KMS-11 (cell line): Measurements from ENCODE around the gene TMEM263.

Source experiments
- H2AFZ ChIP-seq: fragments of 200-600 bp; sonication (generic); 2 replicates; pipeline ENCODE4 v1.6.1; 2016; ENCODE audit warnings: antibody characterized with exemption, mixed run types, low read depth
- H3K27ac ChIP-seq: fragments of 200-600 bp; sonication (generic); 2 replicates; pipeline ENCODE4 v1.6.1; 2016; ENCODE audit warnings: mild to moderate bottlenecking, mixed run types
- H3K27me3 ChIP-seq: fragments of 200-600 bp; sonication (generic); 2 replicates; pipeline ENCODE4 v1.6.1; 2017; ENCODE audit warnings: mild to moderate bottlenecking, low read depth, mixed run types, moderate library complexity; ENCODE audit not compliant: insufficient read depth
- H3K36me3 ChIP-seq: fragments of 200-600 bp; sonication (generic); 2 replicates; pipeline ENCODE4 v1.6.1; 2017; ENCODE audit warnings: mild to moderate bottlenecking, mixed run types; ENCODE audit not compliant: insufficient read depth
- H3K4me1 ChIP-seq: fragments of 200-600 bp; sonication (generic); 2 replicates; pipeline ENCODE4 v1.6.1; 2016; ENCODE audit warnings: mild to moderate bottlenecking, low read depth, mixed run types; ENCODE audit not compliant: poor library complexity, severe bottlenecking
- H3K4me2 ChIP-seq: fragments of 200-600 bp; sonication (generic); 2 replicates; pipeline ENCODE4 v1.7.0; 2016; ENCODE audit warnings: mild to moderate bottlenecking, mixed run types
- H3K4me3 ChIP-seq: fragments of 200-600 bp; sonication (generic); IDR thresholded peaks from 2 replicates; pipeline ENCODE4 v1.6.1; 2017; ENCODE audit warnings: low read depth, low read length, mixed read lengths; ENCODE audit not compliant: insufficient read depth
- H3K79me2 ChIP-seq: fragments of 200-600 bp; sonication (generic); 2 replicates; pipeline ENCODE4 v1.6.1; 2016; ENCODE audit warnings: low read depth, mixed run types; ENCODE audit not compliant: insufficient read depth
- H3K9ac ChIP-seq: fragments of 200-600 bp; sonication (generic); 2 replicates; pipeline ENCODE4 v1.6.1; 2016; ENCODE audit warnings: mild to moderate bottlenecking, mixed run types
- H4K20me1 ChIP-seq: fragments of 200-600 bp; sonication (generic); 2 replicates; pipeline ENCODE4 v1.6.1; 2016; ENCODE audit warnings: mild to moderate bottlenecking, mixed run types; ENCODE audit not compliant: insufficient read depth
- CTCF ChIP-seq: fragments of 200-600 bp; sonication (generic); conservative IDR thresholded peaks from 2 replicates; pipeline ENCODE4 v1.6.1; 2017; ENCODE audit warnings: low read depth, mild to moderate bottlenecking, antibody characterized with exemption, low read length, moderate library complexity, mixed read lengths

TMEM263 gene

DNA sequence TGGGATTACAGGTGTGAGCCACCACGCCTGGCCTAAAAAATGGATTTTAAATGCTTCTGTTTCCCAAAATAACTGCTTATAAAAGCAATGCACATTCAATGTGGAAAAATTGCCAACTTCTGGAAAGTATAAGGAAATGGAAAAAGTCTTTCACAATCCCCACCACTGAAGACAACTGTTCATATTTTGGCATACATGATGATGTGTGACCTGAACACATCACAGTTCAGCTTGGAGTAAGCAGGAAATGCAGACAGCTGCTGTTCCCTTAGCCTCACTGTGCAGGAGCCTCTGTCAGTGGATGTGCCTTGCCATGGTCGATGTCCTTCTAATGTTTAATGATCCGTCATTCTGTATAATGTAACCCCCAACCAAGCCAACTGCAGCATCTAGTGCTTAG is 26.1 kb downstream of the TMEM263 start:
- Histone ChIP-seq H3K9ac (no peak overlapping the region), H3K4me1 (peaks cover 7% of the 10 kb centered on the region), H3K4me3 (no peak overlapping the region), H3K36me3 (no peaks in the 10 kb centered on the region), H4K20me1 (no peaks in the 10 kb centered on the region), H3K27me3 (no peaks in the 10 kb centered on the region), H2AFZ (no peak overlapping the region), H3K79me2 (no peaks in the 10 kb centered on the region), H3K4me2 (no peak overlapping the region), H3K27ac (no peak overlapping the region)
- no peak for TF ChIP-seq CTCF

DNA sequence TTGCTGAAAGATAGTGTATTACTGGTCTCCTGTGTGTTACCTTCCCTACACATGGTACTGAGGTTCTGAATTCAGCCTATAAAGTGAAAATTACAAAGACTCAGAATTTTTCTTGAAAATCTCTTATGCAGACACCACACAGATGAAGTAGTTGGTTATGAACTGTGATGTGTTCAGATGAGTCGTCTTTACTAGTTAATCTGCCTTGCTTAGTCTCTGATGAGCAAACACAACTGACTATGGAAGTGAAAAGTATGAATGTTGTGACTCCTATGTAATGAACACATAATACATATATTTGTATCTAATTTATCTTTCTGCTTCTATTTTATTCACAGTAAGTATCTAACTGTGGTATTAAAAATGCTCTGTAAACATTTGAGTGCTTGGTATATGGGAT is 26.5 kb downstream of the TMEM263 start:
- Histone ChIP-seq H2AFZ (no peak overlapping the region), H3K36me3 (no peaks in the 10 kb centered on the region), H3K27ac (no peak overlapping the region), H3K4me3 (no peak overlapping the region), H3K9ac (no peak overlapping the region), H3K27me3 (no peaks in the 10 kb centered on the region), H3K79me2 (no peaks in the 10 kb centered on the region), H4K20me1 (no peaks in the 10 kb centered on the region), H3K4me1 (peaks cover 7% of the 10 kb centered on the region), H3K4me2 (no peak overlapping the region)
- no peak for TF ChIP-seq CTCF

DNA sequence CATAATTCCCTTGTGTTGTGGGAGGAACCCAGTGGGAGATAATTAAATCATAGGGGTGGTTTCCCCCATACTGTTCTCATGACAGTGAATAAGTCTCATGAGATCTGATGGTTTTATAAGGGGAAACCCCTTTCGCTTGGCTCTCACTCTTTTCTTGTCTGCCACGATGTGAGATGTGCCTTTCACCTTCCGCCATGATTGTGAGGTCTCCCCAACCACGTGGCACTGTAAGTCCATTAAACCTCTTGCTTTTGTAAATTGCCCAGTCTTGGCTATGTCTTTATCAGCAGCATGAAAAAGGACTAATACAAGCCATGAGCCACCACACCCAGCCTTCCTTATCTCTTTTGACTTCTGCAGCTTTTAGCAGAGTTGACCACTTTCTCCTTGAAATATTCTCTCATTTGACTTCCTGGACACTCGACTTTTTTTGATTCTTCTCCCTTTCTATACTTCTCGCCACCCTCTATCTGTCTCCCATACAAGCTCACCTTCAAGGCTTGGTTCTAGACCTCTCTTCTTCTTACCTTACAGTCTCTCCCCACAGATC is 29.0 kb downstream of the TMEM263 start:
- no peak for TF ChIP-seq CTCF
- no peak overlapping the region for H3K9ac ChIP-seq
- no peak overlapping the region for H3K4me2 ChIP-seq

DNA sequence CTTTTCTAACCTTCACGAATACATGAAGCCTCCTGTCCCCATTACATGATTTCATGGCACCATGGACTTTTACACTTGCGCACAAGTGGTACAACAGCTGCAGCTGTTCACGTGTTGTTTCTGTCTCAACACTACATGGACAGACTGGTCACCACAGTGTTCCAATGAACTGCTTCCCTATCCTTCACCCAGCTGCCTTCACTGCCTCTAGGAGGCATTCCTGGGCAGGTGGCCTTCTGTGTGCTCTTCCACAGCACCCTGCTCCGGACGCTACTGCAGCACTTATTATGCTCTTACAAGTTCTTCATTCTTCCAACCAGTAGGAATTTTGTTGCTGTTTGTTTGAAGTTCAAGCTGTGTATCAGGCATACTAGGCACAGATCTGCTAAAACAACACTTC is 29.8 kb downstream of the TMEM263 start:
- Histone ChIP-seq H2AFZ (no peak overlapping the region), H3K79me2 (no peaks in the 10 kb centered on the region), H3K36me3 (no peaks in the 10 kb centered on the region), H3K9ac (no peak overlapping the region), H3K27me3 (no peaks in the 10 kb centered on the region), H3K4me1 (peaks cover 11% of the 10 kb centered on the region), H4K20me1 (no peaks in the 10 kb centered on the region), H3K4me3 (no peak overlapping the region), H3K27ac (no peak overlapping the region), H3K4me2 (no peak overlapping the region)
- no peak for TF ChIP-seq CTCF

More for the DNA sequence above, 29.0 kb downstream of the TMEM263 start:
- no peaks in the 10 kb centered on the region for H3K36me3 ChIP-seq
- no peak overlapping the region for H3K4me3 ChIP-seq
- H4K20me1 ChIP-seq, result no peaks in the 10 kb centered on the region
- H2AFZ ChIP-seq, result no peak overlapping the region
- peaks cover 11% of the 10 kb centered on the region for H3K4me1 ChIP-seq
- no peaks in the 10 kb centered on the region for H3K27me3 ChIP-seq
- H3K79me2 ChIP-seq, result no peaks in the 10 kb centered on the region
- H3K27ac ChIP-seq, result no peak overlapping the region
